MV-4-11 (cell line): ENCODE results near the gene PCDHGA12.
"Not testable (repeated sequence)": the region's sequence is repeated elsewhere in the genome, so short reads cannot be mapped to it uniquely, and the experiment has no call there.

Experiments
- DNase-seq: peaks from one replicate; lab custom pipeline; 2025; lab: John Stamatoyannopoulos, UW

Gene PCDHGA12

GRCh38 chr5:141430332-141431113 is at the start of gene PCDHGA12:
PCDHGA12 (plus strand) TSS chr5:141430507; CDS start chr5:141430760, 253 bp downstream.
- peak; percentile 12 for DNase-seq

GRCh38 chr5:141382469-141383294 is 47.6 kb upstream of the PCDHGA12 start, which contains the start of gene PCDHGA7:
PCDHGA7 (plus strand) TSS chr5:141382742; CDS start chr5:141382900, 158 bp downstream.
- DNase-seq: no peak

GRCh38 chr5:141383345-141383744 is 47.0 kb upstream of the PCDHGA12 start:
- DNase-seq: no peak

GRCh38 chr5:141384471-141385267 is 45.6 kb upstream of the PCDHGA12 start:
- DNase-seq: no peak

- DNase-seq: not testable (repeated sequence)
Measured at GRCh38 chr5:141387557-141388311, 42.6 kb upstream of the PCDHGA12 start, which contains the start of gene PCDHGB4. PCDHGB4 (plus strand) TSS chr5:141387698; CDS start chr5:141387885, 187 bp downstream.

GRCh38 chr5:141388661-141389060 is 41.6 kb upstream of the PCDHGA12 start:
- DNase-seq: no peak

- no peak for DNase-seq
Measured at GRCh38 chr5:141389153-141390042, 40.9 kb upstream of the PCDHGA12 start.

GRCh38 chr5:141392429-141393198 is 37.7 kb upstream of the PCDHGA12 start, which contains the start of gene PCDHGA8:
PCDHGA8 (plus strand) TSS chr5:141392633; CDS start chr5:141392814, 181 bp downstream.
- DNase-seq: no peak

- DNase-seq: no peak
Measured at GRCh38 chr5:141393267-141393666, 37.0 kb upstream of the PCDHGA12 start.

GRCh38 chr5:141394401-141395187 is 35.7 kb upstream of the PCDHGA12 start:
- not testable (repeated sequence) for DNase-seq

GRCh38 chr5:141397756-141398551 is 32.4 kb upstream of the PCDHGA12 start, which contains the start of gene PCDHGB5:
PCDHGB5 (plus strand) TSS chr5:141397947; CDS start chr5:141398128, 181 bp downstream.
- not testable (repeated sequence) for DNase-seq

- DNase-seq: no peak
Measured at GRCh38 chr5:141398608-141399007, 31.7 kb upstream of the PCDHGA12 start.

- no peak for DNase-seq
Measured at GRCh38 chr5:141399555-141400258, 30.6 kb upstream of the PCDHGA12 start.

GRCh38 chr5:141402553-141403243 is 27.6 kb upstream of the PCDHGA12 start, which contains the start of gene PCDHGA9:
PCDHGA9 (plus strand) TSS chr5:141402778; CDS start chr5:141402953, 175 bp downstream.
- DNase-seq: no peak

- no peak for DNase-seq
Measured at GRCh38 chr5:141403387-141403786, 26.9 kb upstream of the PCDHGA12 start.
